Activated T-cell treated with anti-CD3 and anti-CD28 coated beads, Interleukin-2, amount 50 U/mL, for 72 hours (primary cell): ENCODE data around the gene MYL5. TPM values are rescaled to one million over a fixed set of nuclear protein-coding genes. Genes with fewer than 3 reads are reported as not detected.

Experiments
- ATAC-seq, 2 donors: fragments of 150-1000 bp; cut with Tn5 transposase; replicated peaks in 1 of 2; 2 replicates each; pipeline ENCODE4 v1.10.0; 2021; ENCODE audit warnings: moderate library complexity in 2 of 2, mild to moderate bottlenecking in 1 of 2
- DNase-seq, 2 donors: peaks; one replicate each; pipeline ENCODE4 v3.0.0; 2021 to 2022; ENCODE audit warnings: mixed read lengths in 1 of 2
- H3K27ac Mint-ChIP-seq: one replicate; pipeline ENCODE4 v1.8.0; 2022; ENCODE audit warnings: mild to moderate bottlenecking, moderate library complexity, mixed read lengths
- H3K27me3 Mint-ChIP-seq: one replicate; pipeline ENCODE4 v1.8.0; 2022; ENCODE audit warnings: low read depth, mixed read lengths
- H3K36me3 Mint-ChIP-seq, 2 donors: one replicate each; pipeline ENCODE4 v1.8.0; 2022; ENCODE audit warnings: mixed read lengths in 2 of 2, mild to moderate bottlenecking in 1 of 2; ENCODE audit not compliant: insufficient read depth in 2 of 2
- H3K4me1 Mint-ChIP-seq: one replicate; pipeline ENCODE4 v1.8.0; 2022; ENCODE audit warnings: low read depth, mixed read lengths
- H3K4me3 Mint-ChIP-seq, 2 donors: one replicate each; pipeline ENCODE4 v1.8.0; 2022; ENCODE audit warnings: mild to moderate bottlenecking in 2 of 2, mixed read lengths in 2 of 2, moderate library complexity in 2 of 2
- H3K9me3 Mint-ChIP-seq, 2 donors: one replicate each; pipeline ENCODE4 v1.8.0; 2022; ENCODE audit warnings: mixed read lengths in 2 of 2
- total RNA-seq, 2 donors: library from RNA; stranded (reverse); gene quantifications; one replicate each; pipeline ENCODE4 v1.2.3, GENCODE V29; 2022

The MYL5 gene
- total RNA-seq, 2 donors from 2014 or later: 21.3 TPM

DNA sequence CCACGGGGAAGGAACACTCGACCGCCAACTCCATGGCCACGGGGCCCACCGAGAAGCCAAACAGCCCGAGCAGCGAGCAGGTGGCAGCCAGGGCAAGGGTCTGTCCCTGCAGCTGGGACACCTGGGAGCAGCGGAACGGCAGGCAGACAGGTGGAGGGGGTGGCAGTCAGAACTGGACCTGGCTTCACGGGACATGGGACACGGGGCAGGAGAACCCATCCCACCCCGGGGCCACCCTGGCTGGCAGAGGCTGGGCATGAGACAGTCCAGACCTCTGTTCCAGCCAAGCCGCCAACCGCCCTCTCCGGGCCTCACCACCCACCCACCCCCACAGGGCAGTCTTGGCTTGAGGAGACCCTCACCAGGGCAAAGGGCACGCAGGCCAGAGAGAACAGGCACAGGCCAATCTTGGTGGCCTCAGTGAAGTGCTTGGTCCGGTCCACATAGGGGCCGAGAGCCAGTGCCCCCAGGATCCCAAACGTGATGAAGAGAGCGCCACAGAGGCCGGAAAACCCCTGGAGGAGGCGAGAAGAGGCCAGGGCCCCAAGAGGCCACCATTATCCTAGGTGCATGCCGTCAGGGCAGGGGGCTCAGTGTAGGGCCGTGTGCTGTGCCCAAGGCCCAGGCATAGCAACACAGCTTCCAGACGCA, 9.0 kb downstream of the MYL5 start:
- Mint-ChIP-seq H3K27ac (no peak overlapping the region), H3K27me3 (peaks cover 6% of the 10 kb centered on the region), H3K4me3 (no peak overlapping the region), H3K4me1 (peaks cover 6% of the 10 kb centered on the region), H3K36me3 (no peaks in the 10 kb centered on the region), H3K9me3 (no peaks in the 10 kb centered on the region)
- ATAC-seq (peak in 1 of 2 donors; percentile 2), DNase-seq (no peak)

DNA sequence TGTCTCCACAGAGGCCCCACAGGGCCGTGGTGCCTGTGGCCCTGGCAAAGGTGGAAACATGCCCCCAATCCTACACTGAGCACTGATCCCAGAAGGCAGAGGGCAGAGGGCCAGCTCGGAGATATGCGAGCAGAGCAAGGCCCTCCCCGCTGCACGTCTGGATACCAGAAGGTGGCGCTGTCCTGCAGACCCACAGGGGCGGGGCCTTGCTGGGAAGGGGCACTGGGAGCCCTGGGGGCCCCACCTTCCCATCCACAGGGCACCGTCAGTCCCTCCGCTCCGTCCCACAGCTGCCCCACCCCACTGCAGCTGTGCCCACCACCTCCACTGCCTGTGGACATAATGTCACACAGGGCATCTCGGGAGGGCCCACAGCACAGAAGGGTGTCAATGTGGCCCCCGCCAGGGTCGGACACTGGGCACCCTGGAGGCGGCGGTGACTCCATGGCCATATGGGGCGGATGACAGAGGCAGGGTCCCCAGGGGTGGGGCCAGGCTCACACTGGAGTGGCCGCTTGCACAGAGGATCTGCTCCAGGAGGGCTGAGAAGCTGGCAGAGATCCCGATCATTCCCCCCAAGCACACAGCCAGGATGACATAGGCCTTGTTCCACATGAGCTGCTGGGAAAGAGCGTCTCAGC, 9.8 kb downstream of the MYL5 start:
- H3K27me3 Mint-ChIP-seq: peaks cover 6% of the 10 kb centered on the region
- peaks cover 6% of the 10 kb centered on the region for H3K4me1 Mint-ChIP-seq
- H3K36me3 Mint-ChIP-seq: no peaks in the 10 kb centered on the region
- no peak overlapping the region for H3K27ac Mint-ChIP-seq
- DNase-seq (peak; percentile 44 to 58), ATAC-seq (peak; percentile 23 to 33)
- no peak overlapping the region for H3K4me3 Mint-ChIP-seq
- H3K9me3 Mint-ChIP-seq: no peaks in the 10 kb centered on the region

DNA sequence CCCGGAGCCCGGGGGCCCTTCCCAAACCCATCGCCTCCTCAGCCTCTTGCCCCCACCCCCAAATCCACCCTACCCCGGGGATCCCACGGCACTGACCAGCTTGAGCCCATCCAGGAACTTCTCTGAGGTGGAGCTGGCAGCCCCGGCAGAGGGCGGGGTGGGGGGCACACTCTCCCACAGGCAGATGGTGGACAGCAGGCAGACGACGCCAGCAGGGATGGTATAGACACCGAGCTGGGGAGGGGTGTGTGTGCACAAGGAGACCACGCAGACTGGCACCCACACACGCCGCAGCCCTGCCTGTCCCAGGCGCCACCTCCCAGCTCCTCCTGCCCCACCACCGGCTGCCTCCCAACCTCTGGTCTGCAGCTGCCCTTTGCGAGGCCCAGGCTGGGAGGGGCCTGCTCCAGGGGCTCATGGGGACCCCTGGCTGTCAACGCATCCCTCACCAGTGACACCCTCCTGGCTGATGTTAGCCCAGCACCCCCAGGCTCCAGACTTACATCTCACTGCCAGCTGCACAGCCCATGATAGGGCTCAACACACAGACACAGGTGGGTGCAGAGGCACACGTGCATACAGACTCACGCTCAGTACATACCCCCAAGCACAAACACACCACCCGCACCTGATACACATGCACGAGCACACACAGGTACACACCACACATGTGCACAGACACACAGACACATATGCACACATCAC, 10.4 kb downstream of the MYL5 start:
- H3K27ac Mint-ChIP-seq: no peak overlapping the region
- H3K36me3 Mint-ChIP-seq: no peaks in the 10 kb centered on the region
- H3K4me1 Mint-ChIP-seq: peaks cover 6% of the 10 kb centered on the region
- H3K9me3 Mint-ChIP-seq: no peaks in the 10 kb centered on the region
- no peak overlapping the region for H3K4me3 Mint-ChIP-seq
- ATAC-seq: no peak
- H3K27me3 Mint-ChIP-seq: peaks cover 6% of the 10 kb centered on the region
- no peak for DNase-seq

DNA sequence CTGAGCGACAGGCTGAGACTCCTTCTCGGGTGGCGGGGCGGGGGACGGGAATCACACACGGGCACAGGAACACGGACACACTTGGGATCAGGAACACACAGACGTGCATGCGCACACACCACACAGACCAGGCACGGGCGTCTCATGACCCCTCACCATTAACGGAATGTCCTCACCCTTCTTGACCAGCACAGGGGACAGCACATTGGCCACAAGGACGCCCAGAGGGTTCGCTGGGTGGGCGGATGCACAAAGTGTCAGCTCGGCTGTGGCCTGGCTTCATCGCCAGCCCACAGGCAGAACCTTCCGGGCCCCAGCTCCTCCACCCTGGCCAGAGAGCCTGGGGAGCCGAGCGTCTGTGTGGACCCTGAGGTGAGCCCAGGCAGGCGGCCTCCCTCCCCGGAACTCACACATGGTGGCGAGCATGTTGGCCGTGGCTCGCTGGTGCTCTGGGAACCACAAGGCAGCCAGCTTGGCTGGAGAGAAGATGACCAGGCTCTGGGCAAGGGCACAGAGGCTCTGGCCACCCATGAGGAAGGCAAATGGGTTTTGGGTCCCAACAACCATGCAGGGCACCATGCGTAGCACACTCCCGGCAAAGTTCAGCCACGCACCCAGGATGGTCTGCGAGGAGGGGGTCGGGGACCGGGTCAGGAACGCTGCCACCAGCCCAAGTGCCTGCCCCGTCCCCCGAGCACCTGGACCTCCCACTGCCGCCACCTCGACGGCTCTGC, 11.5 kb downstream of the MYL5 start:
- no peak overlapping the region for H3K4me3 Mint-ChIP-seq
- no peaks in the 10 kb centered on the region for H3K36me3 Mint-ChIP-seq
- no peak overlapping the region for H3K27ac Mint-ChIP-seq
- no peak for ATAC-seq
- peaks cover 1% of the 10 kb centered on the region for H3K4me1 Mint-ChIP-seq
- no peak for DNase-seq
- H3K27me3 Mint-ChIP-seq: peaks cover 11% of the 10 kb centered on the region
- no peaks in the 10 kb centered on the region for H3K9me3 Mint-ChIP-seq

DNA sequence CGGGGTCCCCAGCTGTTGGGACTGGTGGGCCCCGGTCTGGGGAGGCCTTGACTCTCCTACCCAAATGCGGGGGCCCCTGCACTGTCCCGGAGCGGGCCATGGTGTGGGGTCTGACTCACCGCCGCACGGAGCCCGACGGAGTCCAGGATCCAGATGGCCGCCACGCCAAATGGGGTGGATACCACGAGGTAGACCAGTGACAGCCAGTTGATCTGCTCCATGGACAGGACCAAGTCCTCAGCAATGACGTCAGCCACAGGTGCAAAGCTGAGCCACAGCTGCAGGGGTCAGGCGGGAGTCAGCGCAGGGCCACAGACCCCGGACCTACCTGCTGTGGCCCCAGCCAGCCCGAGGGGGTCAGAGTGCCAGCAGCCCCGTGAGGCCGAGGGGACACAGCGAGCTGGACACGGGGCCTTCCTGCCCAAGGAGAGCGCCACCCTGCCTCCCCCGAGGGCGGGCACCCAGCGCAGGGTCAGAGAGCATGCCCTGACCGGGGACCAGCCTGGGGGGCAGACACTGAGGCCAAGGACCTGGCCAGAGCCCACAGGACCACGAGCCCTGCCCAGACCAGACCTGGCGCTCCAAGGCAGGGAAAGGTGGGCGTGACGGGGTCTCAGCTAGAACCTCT, 12.2 kb downstream of the MYL5 start:
- Mint-ChIP-seq H3K36me3 (no peaks in the 10 kb centered on the region), H3K4me1 (no peaks in the 10 kb centered on the region), H3K9me3 (no peaks in the 10 kb centered on the region), H3K27ac (no peak overlapping the region), H3K4me3 (no peak overlapping the region), H3K27me3 (peaks cover 11% of the 10 kb centered on the region)
- no peak for ATAC-seq
- no peak for DNase-seq

DNA sequence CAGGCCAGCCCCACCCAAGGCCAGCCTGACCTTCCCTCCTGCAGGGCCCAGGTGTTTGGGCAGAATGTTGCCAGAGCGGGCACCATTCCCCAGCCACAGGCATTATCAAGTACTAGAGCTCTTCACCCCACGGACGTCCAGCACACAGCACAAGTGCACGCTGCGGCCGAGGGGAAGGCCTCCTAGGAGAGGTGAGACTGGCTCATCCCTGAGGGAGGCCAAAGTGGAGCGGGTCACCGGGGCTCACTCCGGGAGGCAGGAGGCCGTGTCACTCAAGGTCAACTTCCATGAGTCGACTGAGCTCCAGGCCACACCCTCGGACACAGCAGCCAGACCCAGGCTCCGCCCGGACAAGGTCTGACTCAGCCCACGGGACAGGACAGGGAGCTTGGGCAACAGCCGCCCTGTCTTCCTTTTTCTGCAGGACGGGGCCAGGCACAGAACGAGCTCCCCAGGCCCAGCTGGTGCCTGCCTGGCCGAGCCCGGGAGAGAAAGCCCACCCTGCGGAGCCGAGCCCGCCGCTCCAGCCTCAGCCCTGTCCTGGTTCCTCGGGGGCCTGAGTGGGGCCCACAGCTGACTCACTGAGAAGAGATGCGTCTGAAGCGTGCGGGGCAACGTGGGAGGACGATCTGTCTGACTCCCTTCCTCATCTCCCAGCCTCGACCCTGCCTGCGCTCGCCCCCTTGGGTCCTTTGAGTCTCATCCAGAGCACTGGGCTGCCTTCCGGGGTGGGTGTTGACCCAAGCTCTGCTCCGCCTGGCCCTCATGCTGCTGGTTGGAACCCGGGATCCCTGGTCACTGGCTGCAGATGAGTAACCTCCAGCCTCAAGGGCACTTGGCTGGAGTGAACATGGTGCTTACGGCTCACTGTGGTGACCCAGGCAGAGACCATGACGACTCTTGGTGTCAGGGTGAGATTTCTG, 13.0 kb downstream of the MYL5 start:
- H3K36me3 Mint-ChIP-seq: no peaks in the 10 kb centered on the region
- no peak overlapping the region for H3K4me3 Mint-ChIP-seq
- DNase-seq (no peak), ATAC-seq (no peak)
- no peaks in the 10 kb centered on the region for H3K9me3 Mint-ChIP-seq
- H3K4me1 Mint-ChIP-seq: no peaks in the 10 kb centered on the region
- H3K27ac Mint-ChIP-seq: no peak overlapping the region
- H3K27me3 Mint-ChIP-seq: peaks cover 11% of the 10 kb centered on the region

DNA sequence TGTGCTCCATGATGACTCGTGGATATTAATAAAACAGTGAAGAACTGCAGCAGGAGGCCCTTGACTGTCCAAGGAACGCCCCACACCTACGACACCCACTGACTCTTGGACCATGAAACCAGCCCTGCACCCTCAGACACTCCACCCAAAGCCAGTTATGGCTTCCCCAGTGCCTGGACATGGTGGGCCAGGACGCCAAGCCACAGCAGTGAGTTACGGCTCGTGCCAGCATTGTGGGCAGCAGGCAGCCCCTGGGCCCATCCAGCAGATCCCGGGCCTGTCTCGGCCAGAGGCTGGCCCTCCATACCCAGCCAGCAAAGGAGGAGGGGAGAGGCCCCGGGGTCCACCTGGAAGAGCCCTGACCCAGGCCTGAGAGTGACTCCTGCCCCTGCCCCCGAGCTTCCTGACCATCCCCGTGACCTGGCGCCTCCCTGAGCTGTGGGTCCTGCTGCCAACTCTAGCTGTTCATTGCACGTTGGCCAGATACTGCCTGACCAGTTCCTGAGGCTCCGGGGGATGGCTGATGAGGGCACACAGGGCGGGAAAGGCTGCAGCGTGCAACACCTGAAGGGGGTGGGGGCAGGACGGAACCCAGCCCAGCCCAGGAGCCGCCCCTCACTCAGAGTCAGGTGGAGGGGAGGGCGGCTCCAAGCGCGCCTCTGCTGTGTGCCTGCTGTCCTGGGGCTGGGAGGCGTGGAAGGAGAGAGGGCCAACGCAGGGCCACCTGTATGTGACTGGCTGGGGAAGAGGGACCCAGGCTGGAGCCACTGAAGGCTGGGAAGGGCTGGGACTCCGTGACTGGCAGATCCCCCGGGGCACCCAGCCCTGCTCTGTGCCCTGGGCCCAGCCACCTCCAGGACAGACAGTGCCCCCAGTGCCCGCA, 13.9 kb downstream of the MYL5 start:
- DNase-seq (no peak), ATAC-seq (peak; percentile 3 to 10)
- peaks cover 11% of the 10 kb centered on the region for H3K27me3 Mint-ChIP-seq
- H3K36me3 Mint-ChIP-seq: no peaks in the 10 kb centered on the region
- H3K4me1 Mint-ChIP-seq: no peaks in the 10 kb centered on the region
- no peak overlapping the region for H3K27ac Mint-ChIP-seq
- no peaks in the 10 kb centered on the region for H3K9me3 Mint-ChIP-seq
- no peak overlapping the region for H3K4me3 Mint-ChIP-seq

DNA sequence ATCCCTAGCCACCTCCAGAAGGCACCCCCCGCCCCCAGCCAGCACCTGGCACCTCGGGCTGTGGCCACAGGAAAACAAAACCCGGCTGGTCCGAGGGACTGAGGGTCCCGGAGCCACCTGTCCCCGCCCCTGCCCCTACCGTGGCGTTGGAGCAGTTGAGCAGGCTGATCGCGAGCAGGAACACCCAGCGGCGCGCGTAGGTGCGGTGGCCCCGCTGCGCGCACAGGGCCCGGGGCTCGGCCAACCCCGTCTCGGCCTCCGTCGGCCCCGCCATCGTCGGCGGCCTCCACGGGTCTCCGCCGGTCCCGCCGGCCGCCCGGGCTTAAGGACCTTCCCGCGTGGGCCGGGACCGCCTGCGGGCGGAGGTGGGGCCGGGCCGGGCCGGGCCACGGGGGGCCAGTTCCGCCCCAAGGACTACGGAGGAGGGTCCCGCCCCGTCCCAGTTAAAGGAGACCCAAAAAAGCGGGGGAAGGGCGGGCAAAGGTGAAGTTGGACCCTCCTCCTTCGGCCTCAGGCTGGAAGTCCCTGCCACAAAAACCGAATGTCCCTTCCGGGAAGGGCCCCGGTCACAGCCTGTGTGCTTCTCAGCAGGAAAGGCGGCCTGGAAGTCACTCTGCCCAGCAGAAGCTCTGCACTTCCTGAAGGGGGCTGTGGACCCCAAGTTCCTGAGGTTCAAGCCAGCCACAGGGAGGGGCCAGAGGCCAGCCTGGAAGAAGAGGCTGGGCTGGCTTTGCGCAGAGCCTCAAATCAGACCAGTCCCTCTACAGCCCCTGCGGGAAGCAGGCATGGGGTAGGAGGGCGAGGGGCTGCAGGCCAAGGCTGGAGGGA, 14.7 kb downstream of the MYL5 start, which contains the start of gene SLC49A3:
Gene SLC49A3, minus strand, starts transcription at position 298 of the 828 bp plus-strand sequence. Its CDS starts 24 bp downstream, at position 274.
- peak; percentile 29 to 38 for ATAC-seq
- Mint-ChIP-seq H3K4me3 (no peak within 1 kb of the TSS), H3K36me3 (no peaks in the 10 kb centered on the region), H3K4me1 (no peaks in the 10 kb centered on the region), H3K27me3 (peaks cover 11% of the 10 kb centered on the region), H3K27ac (no peak within 1 kb of the TSS), H3K9me3 (no peaks in the 10 kb centered on the region)
- DNase-seq: no peak

DNA sequence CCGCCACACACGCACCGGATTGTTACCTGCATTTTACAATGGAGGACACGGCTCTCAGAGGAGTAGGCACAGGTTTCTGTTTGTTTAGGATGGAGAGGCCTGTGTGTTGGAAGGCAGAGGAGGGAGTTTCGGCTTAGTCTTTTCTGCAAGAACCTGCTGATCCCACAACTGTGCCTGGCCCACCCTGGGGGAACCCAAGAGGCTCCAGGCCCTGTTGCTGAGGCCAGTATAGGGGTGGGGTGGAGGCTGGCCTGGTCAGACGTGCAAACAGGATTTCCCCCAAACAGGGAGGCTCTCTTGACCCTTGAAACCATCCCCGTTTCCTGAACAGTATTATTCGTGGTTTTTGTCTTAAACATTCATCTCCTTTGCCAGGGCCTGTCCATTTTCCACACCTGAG, 15.4 kb downstream of the MYL5 start:
- H3K9me3 Mint-ChIP-seq: no peaks in the 10 kb centered on the region
- H3K4me1 Mint-ChIP-seq: no peaks in the 10 kb centered on the region
- no peak overlapping the region for H3K4me3 Mint-ChIP-seq
- peaks cover 11% of the 10 kb centered on the region for H3K27me3 Mint-ChIP-seq
- H3K27ac Mint-ChIP-seq: no peak overlapping the region
- ATAC-seq: no peak
- no peaks in the 10 kb centered on the region for H3K36me3 Mint-ChIP-seq
- DNase-seq: no peak

DNA sequence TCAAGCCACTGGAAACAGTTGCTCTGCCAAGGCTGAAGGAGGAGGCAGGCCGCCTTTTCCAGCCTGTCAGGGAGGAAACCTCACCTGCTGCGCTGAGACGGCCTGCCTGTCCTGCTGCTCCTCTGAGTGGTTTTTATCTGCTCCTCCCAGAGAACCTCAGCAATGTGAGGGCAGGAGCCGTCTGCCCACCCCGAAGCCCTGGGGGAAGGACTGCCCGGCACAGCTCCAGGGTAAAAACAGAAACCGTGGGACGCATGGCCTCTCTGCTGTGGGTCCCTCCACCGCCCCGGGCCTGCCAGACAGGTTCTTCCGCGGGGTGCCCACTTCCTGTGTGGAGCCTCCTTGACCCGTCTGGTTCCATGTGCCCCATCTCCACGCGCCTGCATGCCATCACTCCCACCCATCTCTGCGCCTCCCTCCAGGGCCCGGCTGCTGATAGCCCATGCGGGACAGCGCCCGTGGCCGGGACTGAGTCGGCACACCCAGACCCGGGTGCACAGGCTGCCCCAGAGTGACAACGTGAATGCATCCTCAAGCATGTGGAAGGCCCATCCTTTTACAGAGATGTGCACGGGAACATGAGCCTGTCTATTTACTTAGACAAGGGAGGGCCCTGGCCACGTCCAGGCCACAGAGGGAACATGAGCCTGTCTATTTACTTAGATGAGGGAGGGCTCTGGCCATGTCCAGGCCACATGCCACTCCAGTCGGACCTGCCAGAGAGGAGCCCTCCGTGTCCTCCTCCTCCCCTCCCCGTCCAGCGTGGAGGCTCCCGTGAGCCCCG, 18.6 kb downstream of the MYL5 start:
- Mint-ChIP-seq H3K4me1 (no peaks in the 10 kb centered on the region), H3K36me3 (no peaks in the 10 kb centered on the region), H3K27ac (no peak overlapping the region), H3K9me3 (no peaks in the 10 kb centered on the region), H3K27me3 (peaks cover 6% of the 10 kb centered on the region), H3K4me3 (no peak overlapping the region)
- no peak for DNase-seq
- no peak for ATAC-seq
